Activated CD4-positive, CD25-positive, alpha-beta regulatory T cell treated with anti-CD3 and anti-CD28 coated beads, Interleukin-2, amount 50 U/mL, for 72 hours (primary cell): ENCODE measurements around the gene OSBP2.

Source experiments
- DNase-seq: peaks from one replicate; pipeline ENCODE4 v3.0.0; 2021

The OSBP2 gene

GRCh38 chr22:30947816-30948454 is 253.3 kb downstream of the OSBP2 start:
- no peak for DNase-seq

GRCh38 chr22:30948930-30949342 is 254.3 kb downstream of the OSBP2 start:
- DNase-seq, result no peak

GRCh38 chr22:30949934-30950660 is 255.4 kb downstream of the OSBP2 start:
- no peak for DNase-seq

DNA sequence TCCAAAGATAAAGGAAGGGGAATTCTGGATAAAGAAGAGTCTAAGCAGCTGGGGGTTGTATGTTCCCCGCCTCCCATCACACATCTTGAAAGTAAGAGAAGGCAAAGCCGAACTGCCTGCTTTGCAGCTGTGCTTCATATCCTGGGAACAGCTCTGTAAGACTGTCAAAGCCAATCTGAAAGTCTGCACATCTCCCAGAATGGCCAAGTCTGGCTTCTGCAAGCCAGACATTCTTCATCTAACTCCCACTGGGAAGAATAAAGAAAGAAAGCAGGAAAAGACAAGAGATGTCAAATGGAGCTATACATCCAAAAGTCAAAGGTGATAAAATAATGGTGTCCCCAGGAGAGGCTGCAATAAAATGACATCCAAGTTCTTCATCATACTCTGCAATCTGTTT is 258.5 kb downstream of the OSBP2 start:
- no peak for DNase-seq

DNA sequence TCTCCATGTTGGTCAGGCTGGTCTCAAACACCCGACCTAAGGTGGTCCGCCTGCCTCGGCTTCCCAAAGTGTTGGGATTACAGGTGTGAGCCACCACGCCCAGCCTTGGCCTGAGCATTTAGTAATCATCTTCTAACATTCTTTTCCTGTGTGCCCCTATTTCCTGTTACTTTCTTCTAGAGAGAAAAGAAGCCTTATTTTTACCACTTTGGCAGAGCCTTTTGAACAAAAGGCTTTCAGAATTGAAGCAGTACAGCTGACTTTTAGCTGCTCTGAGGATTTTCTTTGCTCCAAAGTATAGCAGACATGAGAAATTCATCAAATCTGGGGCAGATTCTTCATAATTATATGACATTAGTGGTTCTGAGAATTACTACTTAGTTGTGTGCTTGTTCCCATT is 260.5 kb downstream of the OSBP2 start:
- DNase-seq, result no peak
